VCaP (cell line): Measurements from ENCODE around the gene KMT5B.

Experiments used
- H3K27ac ChIP-seq: fragments of 450-650 bp; 2 replicates; pipeline ENCODE4 v1.5.1; 2017
- TF ChIP-seq, protein P1 (sequence below): fragments of 450-650 bp; conservative IDR thresholded peaks from 2 replicates; pipeline ENCODE4 v1.5.1; 2017; ENCODE audit warnings: mild to moderate bottlenecking, moderate library complexity

KMT5B gene

DNA sequence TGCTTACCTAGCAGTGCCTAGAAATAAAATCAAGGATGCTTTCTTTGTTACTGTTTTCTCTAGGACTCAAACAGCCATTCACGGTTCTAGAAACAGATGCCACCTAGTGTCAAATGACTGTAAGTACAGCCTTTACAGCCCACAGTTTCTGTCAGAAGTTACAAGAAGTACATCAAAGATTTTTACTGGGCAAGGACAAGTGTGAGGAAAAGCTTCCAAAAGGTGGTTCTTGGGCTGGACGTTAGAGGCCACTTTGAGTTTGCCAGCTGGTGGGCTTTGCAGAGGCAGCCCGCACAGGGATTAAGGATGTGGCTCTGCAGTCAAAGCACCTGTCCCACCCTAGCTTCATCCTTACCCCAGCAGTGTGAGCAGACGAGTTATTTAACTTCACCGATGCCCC is 6.9 kb downstream of the KMT5B start:
- TF ChIP-seq, protein P1, sequence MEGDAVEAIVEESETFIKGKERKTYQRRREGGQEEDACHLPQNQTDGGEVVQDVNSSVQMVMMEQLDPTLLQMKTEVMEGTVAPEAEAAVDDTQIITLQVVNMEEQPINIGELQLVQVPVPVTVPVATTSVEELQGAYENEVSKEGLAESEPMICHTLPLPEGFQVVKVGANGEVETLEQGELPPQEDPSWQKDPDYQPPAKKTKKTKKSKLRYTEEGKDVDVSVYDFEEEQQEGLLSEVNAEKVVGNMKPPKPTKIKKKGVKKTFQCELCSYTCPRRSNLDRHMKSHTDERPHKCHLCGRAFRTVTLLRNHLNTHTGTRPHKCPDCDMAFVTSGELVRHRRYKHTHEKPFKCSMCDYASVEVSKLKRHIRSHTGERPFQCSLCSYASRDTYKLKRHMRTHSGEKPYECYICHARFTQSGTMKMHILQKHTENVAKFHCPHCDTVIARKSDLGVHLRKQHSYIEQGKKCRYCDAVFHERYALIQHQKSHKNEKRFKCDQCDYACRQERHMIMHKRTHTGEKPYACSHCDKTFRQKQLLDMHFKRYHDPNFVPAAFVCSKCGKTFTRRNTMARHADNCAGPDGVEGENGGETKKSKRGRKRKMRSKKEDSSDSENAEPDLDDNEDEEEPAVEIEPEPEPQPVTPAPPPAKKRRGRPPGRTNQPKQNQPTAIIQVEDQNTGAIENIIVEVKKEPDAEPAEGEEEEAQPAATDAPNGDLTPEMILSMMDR: peak; percentile 99

GRCh38 chr11:68204402-68204801 is 8.7 kb downstream of the KMT5B start:
- H3K27ac ChIP-seq: no peak overlapping the region
- TF ChIP-seq, protein P1: no peak

More for the DNA sequence above, 6.9 kb downstream of the KMT5B start:
- H3K27ac ChIP-seq: peak overlapping the region; percentile 1

- TF ChIP-seq, protein P1: no peak
- H3K27ac ChIP-seq: no peak overlapping the region
Measured at GRCh38 chr11:68202165-68202564, 10.9 kb downstream of the KMT5B start.

DNA sequence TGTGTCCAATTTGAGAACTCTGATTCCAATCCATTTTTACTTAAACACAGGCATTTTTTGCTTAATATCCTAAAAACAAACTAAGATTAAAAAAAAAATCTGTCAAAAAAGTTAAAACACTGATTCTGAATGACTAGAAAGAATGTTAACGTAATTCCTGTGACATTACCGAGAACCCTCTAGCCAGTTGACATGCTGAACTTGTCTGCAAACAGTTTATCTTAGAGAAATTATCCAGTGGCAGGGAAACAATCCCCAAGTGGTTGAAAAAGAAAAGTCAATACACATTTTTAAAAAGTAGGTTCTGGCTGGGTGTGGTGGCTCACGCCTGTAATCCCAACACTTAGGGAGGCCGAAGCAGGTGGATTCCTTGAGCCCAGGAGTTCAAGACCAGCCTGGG is 11.6 kb downstream of the KMT5B start:
- no peak overlapping the region for H3K27ac ChIP-seq
- TF ChIP-seq, protein P1: no peak

DNA sequence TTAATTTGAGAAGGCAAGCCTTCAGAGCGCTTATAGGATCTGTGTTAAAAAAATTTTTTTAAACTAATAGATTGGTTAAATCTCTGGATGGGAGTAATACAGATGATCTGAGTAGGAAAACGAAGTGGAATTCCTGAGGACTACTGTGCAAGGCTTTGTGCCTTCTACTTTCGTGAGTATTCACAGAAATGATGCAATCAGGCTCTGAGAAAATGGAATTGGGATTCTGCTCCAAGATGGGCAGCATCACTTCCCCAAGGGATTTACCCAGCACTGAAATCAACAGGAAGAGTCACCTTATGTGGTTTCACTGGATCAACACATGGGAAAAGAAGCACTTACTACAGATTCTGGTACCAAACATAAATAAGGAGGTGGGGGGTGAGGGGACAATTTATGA is 12.5 kb downstream of the KMT5B start:
- TF ChIP-seq, protein P1: no peak
- peak overlapping the region; percentile 46 for H3K27ac ChIP-seq

GRCh38 chr11:68199295-68199987 is 13.7 kb downstream of the KMT5B start:
- TF ChIP-seq, protein P1: no peak
- H3K27ac ChIP-seq: peak overlapping the region; percentile 46

GRCh38 chr11:68196219-68196618 is 16.9 kb downstream of the KMT5B start:
- TF ChIP-seq, protein P1: no peak
- no peak overlapping the region for H3K27ac ChIP-seq
